ENCODE measurements around the gene PHYHIPL. TPM values are rescaled to one million over a fixed set of nuclear protein-coding genes. Genes with fewer than 3 reads are reported as not detected.

PHYHIPL gene
- total RNA-seq, 1 donor from 2014 or later = 0.11 TPM

GRCh38 chr10:59175538-59176240 lies 754 bp upstream of the PHYHIPL start:
- H3K36me3 ChIP-seq = no peaks in the 10 kb centered on the region
- no peak for DNase-seq
- H3K4me1 ChIP-seq = peaks cover 17% of the 10 kb centered on the region
- intact Hi-C loops (cut with micrococcal nuclease) = no loop called here
- H3K9me3 ChIP-seq (replicated peaks) = no peaks in the 10 kb centered on the region
- TF ChIP-seq, protein P1, sequence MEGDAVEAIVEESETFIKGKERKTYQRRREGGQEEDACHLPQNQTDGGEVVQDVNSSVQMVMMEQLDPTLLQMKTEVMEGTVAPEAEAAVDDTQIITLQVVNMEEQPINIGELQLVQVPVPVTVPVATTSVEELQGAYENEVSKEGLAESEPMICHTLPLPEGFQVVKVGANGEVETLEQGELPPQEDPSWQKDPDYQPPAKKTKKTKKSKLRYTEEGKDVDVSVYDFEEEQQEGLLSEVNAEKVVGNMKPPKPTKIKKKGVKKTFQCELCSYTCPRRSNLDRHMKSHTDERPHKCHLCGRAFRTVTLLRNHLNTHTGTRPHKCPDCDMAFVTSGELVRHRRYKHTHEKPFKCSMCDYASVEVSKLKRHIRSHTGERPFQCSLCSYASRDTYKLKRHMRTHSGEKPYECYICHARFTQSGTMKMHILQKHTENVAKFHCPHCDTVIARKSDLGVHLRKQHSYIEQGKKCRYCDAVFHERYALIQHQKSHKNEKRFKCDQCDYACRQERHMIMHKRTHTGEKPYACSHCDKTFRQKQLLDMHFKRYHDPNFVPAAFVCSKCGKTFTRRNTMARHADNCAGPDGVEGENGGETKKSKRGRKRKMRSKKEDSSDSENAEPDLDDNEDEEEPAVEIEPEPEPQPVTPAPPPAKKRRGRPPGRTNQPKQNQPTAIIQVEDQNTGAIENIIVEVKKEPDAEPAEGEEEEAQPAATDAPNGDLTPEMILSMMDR (IDR thresholded peaks at IDR 0.05; ENCODE audit: borderline replicate concordance) = no peak
- H3K27ac ChIP-seq (replicated peaks) = no peak overlapping the region
- H3K4me3 ChIP-seq = peak overlapping the region; percentile 56
- peaks cover 70% of the 10 kb centered on the region for H3K27me3 ChIP-seq (ENCODE audit: low read depth)

DNA sequence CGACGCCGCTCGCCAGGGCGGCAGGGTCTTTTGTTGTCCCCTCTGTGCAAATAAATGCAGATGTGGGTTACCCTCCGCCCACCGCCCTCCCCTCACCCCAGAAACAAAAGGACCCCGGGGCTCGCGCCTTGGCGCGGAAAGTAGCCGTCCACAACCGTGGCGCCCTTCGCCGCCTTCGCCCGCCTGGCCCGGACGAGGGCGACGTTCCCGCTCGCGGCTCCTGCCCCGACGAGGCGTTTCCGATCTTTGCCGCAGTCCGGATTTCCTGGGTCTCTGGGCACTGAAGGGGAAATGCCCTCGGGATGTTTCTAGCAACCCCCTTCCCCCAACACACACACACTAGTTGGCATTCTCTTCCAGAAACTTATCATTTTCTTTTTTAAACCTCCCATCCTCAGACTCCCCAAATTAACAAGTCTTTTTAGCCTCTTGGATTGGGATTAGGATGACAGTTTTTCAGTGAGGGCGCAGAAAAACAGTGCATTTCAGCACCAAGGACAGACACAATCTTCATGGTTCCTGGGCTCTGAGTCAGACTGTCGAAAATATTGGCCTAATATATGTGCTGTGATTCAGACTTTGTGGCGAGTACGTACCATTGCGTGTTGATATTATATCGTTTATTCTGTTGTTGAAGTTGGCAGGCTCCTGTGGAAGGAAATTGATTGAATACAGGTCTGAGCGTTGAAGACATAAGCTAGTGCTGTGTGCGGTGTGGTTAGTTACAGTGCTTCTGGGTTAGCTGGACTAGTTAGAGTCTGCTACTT lies 771 bp downstream of the PHYHIPL start:
- peaks cover 17% of the 10 kb centered on the region for H3K4me1 ChIP-seq
- H3K9me3 ChIP-seq (replicated peaks) = no peaks in the 10 kb centered on the region
- H3K4me3 ChIP-seq = peak overlapping the region; percentile 56
- no peaks in the 10 kb centered on the region for H3K36me3 ChIP-seq
- peaks cover 74% of the 10 kb centered on the region for H3K27me3 ChIP-seq (ENCODE audit: low read depth)
- intact Hi-C loops (cut with micrococcal nuclease) = no loop called here
- no peak for DNase-seq
- TF ChIP-seq, protein P1 (IDR thresholded peaks at IDR 0.05; ENCODE audit: borderline replicate concordance) = no peak
- H3K27ac ChIP-seq (replicated peaks) = no peak overlapping the region

GRCh38 chr10:59177836-59178235 lies 1.4 kb downstream of the PHYHIPL start:
- no peaks in the 10 kb centered on the region for H3K9me3 ChIP-seq (replicated peaks)
- no peak for DNase-seq
- H3K4me3 ChIP-seq = no peak overlapping the region
- peaks cover 73% of the 10 kb centered on the region for H3K27me3 ChIP-seq (ENCODE audit: low read depth)
- intact Hi-C loops (cut with micrococcal nuclease) = no loop called here
- no peak overlapping the region for H3K27ac ChIP-seq (replicated peaks)
- TF ChIP-seq, protein P1 (IDR thresholded peaks at IDR 0.05; ENCODE audit: borderline replicate concordance) = no peak
- no peaks in the 10 kb centered on the region for H3K36me3 ChIP-seq
- H3K4me1 ChIP-seq = peaks cover 17% of the 10 kb centered on the region

DNA sequence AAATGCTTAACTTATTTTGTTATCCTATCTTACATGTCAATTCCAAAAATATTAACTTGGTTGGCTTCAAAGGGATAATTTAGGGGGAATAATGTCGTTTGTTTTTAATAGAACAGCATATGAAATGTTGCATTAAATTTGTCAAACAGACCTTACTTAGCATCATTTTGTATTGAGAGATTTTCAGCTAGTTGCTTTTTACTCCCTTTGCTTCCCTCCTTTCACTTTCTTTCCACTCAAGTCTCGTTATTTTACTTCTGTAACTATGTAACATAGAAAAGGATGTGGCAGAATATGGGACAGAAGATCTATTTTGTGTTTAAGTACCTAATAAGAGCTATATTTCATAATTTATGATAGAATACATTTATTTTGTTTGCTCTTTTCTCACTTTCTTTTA lies 2.6 kb downstream of the PHYHIPL start:
- Histone ChIP-seq H3K9me3 (replicated peaks) (no peaks in the 10 kb centered on the region), H3K4me3 (no peak overlapping the region), H3K4me1 (peaks cover 17% of the 10 kb centered on the region), H3K27ac (replicated peaks) (no peak overlapping the region), H3K36me3 (no peaks in the 10 kb centered on the region), H3K27me3 (ENCODE audit: low read depth) (peaks cover 63% of the 10 kb centered on the region)
- TF ChIP-seq, protein P1 (IDR thresholded peaks at IDR 0.05; ENCODE audit: borderline replicate concordance) = no peak
- intact Hi-C loops (cut with micrococcal nuclease) = no loop called here
- DNase-seq = no peak

DNA sequence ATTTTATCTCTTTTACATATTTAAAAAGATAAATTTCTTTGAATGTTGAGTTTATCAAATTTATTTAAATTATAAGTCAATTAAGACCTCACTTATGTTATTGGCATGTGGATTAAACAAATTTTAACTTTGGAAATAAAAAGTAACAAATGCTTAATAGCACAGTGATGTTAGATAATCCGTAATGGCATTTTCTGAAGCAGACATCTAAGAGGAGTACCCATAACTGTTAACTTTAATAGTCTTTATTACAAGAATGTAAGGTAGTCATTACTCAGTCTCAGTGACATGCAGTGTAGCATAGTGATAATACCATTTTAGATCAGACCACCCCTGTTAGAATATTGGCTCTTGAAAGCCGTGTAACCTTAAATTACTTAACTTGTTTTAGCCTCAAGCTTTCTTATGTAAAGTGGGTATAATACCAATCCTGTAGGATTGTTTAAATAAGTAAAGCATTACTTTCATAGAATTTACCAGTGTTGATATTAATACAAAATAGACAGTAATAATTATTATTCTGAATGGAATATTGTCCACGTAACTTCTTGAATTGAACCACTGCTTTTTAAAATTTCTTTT lies 4.3 kb downstream of the PHYHIPL start:
- Histone ChIP-seq H3K4me1 (peaks cover 16% of the 10 kb centered on the region), H3K27ac (replicated peaks) (no peak overlapping the region), H3K9me3 (replicated peaks) (no peaks in the 10 kb centered on the region), H3K36me3 (no peaks in the 10 kb centered on the region), H3K4me3 (no peak overlapping the region), H3K27me3 (ENCODE audit: low read depth) (peaks cover 46% of the 10 kb centered on the region)
- intact Hi-C loops (cut with micrococcal nuclease) = loop anchor here (5.0 kb wide), 1 partner anchor 228 kb away; no protein-coding TSS in a partner anchor
- TF ChIP-seq, protein P1 (IDR thresholded peaks at IDR 0.05; ENCODE audit: borderline replicate concordance) = no peak
- no peak for DNase-seq

Data from left ventricle myocardium inferior (tissue), 1 donor.